GM12891 (cell line): ENCODE data around the gene FOXE3.

ENCODE experiments used
- DNase-seq: peaks from one replicate; pipeline ENCODE4 v3.0.0; 2011; ENCODE audit warnings: low spot score; ENCODE audit not compliant: insufficient read length
- FAIRE-seq: peaks from 2 replicates; lab custom pipeline; 2011; peaks lifted over from hg19 to GRCh38; lab: Jason Lieb, UNC
- PAX5 ChIP-seq: IDR thresholded peaks from 2 replicates; pipeline ENCODE4 v1.6.1; 2011; ENCODE audit warnings: low read length, moderate library complexity, mild to moderate bottlenecking; ENCODE audit not compliant: insufficient read depth, severe bottlenecking
- POLR2A ChIP-seq: IDR thresholded peaks from 2 replicates; pipeline ENCODE4 v1.6.1; 2011; ENCODE audit warnings: low read depth, low read length, control low read depth
- POLR2AphosphoS5 ChIP-seq: IDR thresholded peaks from 2 replicates; pipeline ENCODE4 v1.6.1; 2011; ENCODE audit warnings: low read depth, low read length, control low read depth
- POU2F2 ChIP-seq: IDR thresholded peaks from 2 replicates; pipeline ENCODE4 v1.6.1; 2011; ENCODE audit warnings: low read depth, mild to moderate bottlenecking, control low read depth, low read length, moderate library complexity
- SPI1 ChIP-seq: IDR thresholded peaks from 2 replicates; pipeline ENCODE4 v1.6.1; 2011; ENCODE audit warnings: low read depth, low read length, control low read depth
- TAF1 ChIP-seq: IDR thresholded peaks from 2 replicates; pipeline ENCODE4 v1.6.1; 2011; ENCODE audit warnings: low read depth, low read length, control low read depth

The FOXE3 gene

GRCh38 chr1:47388030-47388890 is 27.8 kb upstream of the FOXE3 start:
- DNase-seq = no peak
- TF ChIP-seq TAF1 = no peak
- no peak for FAIRE-seq

DNA sequence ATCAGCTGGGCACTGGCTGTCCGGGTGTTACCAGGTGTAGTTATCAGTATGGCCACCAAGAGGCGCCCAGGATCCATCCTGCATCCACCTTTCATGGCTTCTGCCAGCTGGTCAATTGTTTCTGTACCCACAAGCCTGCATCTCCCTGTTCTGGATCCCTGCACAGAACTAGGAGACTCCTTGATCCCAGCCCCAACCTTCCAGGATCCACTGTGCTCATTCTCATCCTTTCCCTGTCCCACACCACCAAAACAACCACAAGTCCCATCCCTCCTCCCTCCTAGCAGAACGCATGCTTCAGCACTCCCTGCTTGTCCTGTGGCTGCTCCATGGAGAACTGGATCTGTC is 27.2 kb upstream of the FOXE3 start:
- TF ChIP-seq TAF1 = no peak
- no peak for TF ChIP-seq POLR2A
- TF ChIP-seq POU2F2 = no peak
- TF ChIP-seq PAX5 = no peak
- TF ChIP-seq SPI1 = no peak
- TF ChIP-seq POLR2AphosphoS5 = no peak
- FAIRE-seq (peak; percentile 95), DNase-seq (peak; percentile 35)

DNA sequence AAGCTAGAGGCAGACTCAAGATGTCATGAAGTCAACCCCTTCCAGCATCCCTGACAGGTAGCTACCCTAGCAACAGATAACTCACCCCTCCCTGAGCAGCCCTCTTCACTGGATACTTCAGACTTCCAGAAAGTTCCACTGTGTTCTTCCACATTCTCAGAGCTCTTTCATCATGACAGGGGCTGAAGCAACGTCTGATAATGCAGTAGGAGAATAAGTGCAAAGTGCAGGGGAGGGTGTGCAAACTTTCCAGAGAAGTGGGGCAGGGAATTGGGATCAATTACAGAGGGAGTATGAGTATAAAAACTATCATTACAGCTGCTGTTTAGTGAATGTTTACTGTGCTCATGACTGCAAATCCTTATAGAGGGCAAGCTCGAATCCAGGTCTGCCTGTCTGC is 26.4 kb upstream of the FOXE3 start:
- no peak for FAIRE-seq
- no peak for DNase-seq
- TF ChIP-seq POLR2AphosphoS5 (no peak), SPI1 (no peak), POLR2A (no peak), POU2F2 (no peak), TAF1 (no peak), PAX5 (no peak)

DNA sequence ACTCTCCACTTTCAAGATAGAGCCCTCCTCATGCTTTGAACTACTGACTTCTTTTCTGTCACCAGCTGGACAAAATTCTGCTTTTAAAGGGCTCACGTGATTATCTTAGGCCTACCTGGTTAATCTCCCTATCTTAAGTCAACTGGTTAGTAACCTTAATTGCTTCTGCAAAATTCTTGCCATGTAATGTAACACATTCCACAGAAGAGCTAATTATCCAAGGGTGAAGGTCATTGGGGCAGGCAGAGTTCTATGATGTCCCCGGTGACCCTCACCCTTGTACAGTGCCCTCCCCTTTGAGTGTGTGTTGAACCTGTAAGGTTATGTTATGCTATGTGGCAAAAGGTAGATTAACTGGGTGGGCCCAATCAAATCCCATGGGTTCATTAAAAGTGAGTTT is 25.2 kb upstream of the FOXE3 start:
- FAIRE-seq (no peak), DNase-seq (no peak)
- TF ChIP-seq POLR2A (no peak), POLR2AphosphoS5 (no peak), TAF1 (no peak), PAX5 (no peak), SPI1 (no peak), POU2F2 (no peak)

GRCh38 chr1:47393141-47393540 is 22.9 kb upstream of the FOXE3 start:
- no peak for TF ChIP-seq POLR2A
- TF ChIP-seq TAF1 = no peak
- TF ChIP-seq POLR2AphosphoS5 = no peak
- no peak for TF ChIP-seq PAX5
- no peak for TF ChIP-seq POU2F2
- TF ChIP-seq SPI1 = no peak
- DNase-seq (no peak), FAIRE-seq (no peak)

DNA sequence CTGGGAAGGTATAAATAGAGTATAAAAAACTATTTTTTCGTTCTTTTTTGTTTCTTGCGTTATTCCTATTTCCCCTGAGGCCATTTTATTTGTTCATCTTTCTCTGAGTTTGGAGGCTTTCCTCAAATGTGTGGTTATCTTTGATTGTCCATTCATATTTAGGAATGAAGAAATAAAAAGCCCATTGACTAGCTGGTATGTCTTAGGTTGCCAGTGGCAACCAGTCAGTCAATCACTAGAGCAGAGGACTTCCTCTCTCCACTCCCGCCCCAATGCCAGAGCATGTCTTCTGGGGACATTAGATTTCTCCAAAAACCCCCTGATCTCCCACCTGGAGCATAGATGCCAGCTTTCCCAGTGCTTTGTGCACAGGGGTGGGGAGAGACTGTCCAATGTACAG is 20.7 kb upstream of the FOXE3 start:
- DNase-seq = no peak
- TF ChIP-seq TAF1 = no peak
- FAIRE-seq = no peak

DNA sequence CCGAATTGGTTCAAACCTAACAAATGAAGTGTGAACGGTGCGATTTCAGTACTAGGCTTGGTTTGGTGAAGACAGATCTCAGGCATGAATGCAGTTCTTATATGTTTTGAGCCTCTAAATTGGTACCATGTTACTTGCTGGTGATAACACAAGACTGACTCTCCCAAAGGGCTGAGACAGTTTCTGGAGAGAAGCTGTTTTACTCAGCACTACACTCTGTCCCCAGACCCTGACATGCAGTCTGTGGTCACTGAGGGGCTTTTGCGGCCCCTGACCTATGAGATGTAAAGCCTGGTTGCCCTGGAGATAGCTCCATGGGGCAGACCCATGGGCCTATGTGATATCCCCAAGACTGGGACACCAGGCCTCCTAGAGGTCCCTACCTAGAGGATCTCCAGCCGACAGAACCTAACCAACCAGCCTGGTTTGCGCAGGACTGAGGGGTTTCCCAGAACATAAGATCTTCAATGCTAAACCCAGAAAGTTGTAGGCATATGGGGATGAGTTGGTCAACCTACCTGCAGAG is 19.4 kb upstream of the FOXE3 start:
- FAIRE-seq (no peak), DNase-seq (no peak)
- no peak for TF ChIP-seq TAF1
- no peak for TF ChIP-seq POU2F2
- TF ChIP-seq SPI1 = no peak
- no peak for TF ChIP-seq POLR2A

DNA sequence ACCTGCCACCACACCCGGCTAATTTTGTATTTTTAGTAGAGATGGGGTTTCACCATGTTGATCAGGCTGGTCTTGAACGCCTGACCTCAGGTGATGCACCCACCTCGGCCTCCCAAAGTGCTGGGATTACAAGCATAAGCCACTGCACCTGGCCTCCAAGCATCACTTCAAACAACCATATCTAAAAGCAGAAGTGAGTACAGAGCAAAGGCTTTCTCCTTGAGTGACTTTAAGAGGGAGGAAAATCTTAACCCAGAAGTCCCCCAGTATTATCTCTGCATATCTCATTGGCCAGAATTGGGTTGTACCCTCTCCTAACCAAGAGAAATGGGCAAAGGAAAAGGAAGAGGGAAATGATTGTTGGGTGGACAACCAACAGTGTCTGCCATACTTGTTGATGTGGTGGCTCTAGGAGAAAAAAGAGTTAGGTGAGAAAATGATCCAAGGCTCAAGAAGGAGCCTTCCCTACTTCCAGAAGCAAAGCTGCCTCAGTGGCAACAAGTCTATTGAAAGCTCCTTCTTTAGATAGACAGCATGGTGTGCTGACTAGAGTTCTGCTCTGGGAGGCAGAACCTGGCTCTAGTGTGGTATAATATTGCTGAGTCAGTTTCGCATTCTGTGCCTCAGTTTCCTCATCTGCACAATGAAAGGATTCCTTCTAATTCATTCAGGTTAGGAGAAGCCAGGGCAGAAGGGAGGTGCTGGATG is 16.8 kb upstream of the FOXE3 start:
- TF ChIP-seq SPI1 = peak; percentile 88
- TF ChIP-seq POLR2A = no peak
- no peak for TF ChIP-seq POU2F2
- TF ChIP-seq TAF1 = no peak
- TF ChIP-seq POLR2AphosphoS5 = no peak
- no peak for TF ChIP-seq PAX5
- DNase-seq (no peak), FAIRE-seq (no peak)

- FAIRE-seq = no peak
Observed at GRCh38 chr1:47399846-47400155, 16.3 kb upstream of the FOXE3 start.

GRCh38 chr1:47401761-47402160 is 14.3 kb upstream of the FOXE3 start:
- TF ChIP-seq POLR2AphosphoS5 (no peak), TAF1 (no peak), POLR2A (no peak), POU2F2 (no peak)
- FAIRE-seq = no peak
- DNase-seq = no peak

More at GRCh38 chr1:47399846-47400155, 16.3 kb upstream of the FOXE3 start:
- TF ChIP-seq SPI1 = no peak
- TF ChIP-seq POLR2AphosphoS5 = no peak
- no peak for TF ChIP-seq POU2F2
- TF ChIP-seq POLR2A = no peak
- TF ChIP-seq TAF1 = no peak
- no peak for TF ChIP-seq PAX5
- DNase-seq = no peak
